IPS-NIHi11 (cell line): ENCODE data around the gene NR1H4.
A peak's percentile ranks its signal among the peaks of the same experiment; 100 is the strongest.
"Not testable (repeated sequence)": the region's sequence is repeated elsewhere in the genome, so short reads cannot be mapped to it uniquely, and the experiment has no call there.

Experiments used
- DNase-seq: peaks from one replicate; pipeline ENCODE4 v3.0.0; 2012; ENCODE audit warnings: mixed read lengths, low spot score

NR1H4 gene

GRCh38 chr12:100515968-100516367 lies 42.3 kb downstream of the NR1H4 start:
- no peak for DNase-seq

GRCh38 chr12:100518376-100518775 lies 44.7 kb downstream of the NR1H4 start:
- no peak for DNase-seq

GRCh38 chr12:100520048-100520769 lies 46.5 kb downstream of the NR1H4 start:
- DNase-seq: no peak

GRCh38 chr12:100521958-100522357 lies 48.3 kb downstream of the NR1H4 start:
- DNase-seq: no peak

GRCh38 chr12:100528034-100528433 lies 54.4 kb downstream of the NR1H4 start:
- DNase-seq: no peak

- no peak for DNase-seq
Measured at GRCh38 chr12:100528471-100529127, 54.9 kb downstream of the NR1H4 start.

- no peak for DNase-seq
Measured at GRCh38 chr12:100529756-100530350, 56.2 kb downstream of the NR1H4 start.

GRCh38 chr12:100533376-100533775 lies 59.7 kb downstream of the NR1H4 start:
- DNase-seq: no peak

GRCh38 chr12:100534625-100535227 lies 61.1 kb downstream of the NR1H4 start:
- DNase-seq: no peak

GRCh38 chr12:100539202-100539601 lies 65.5 kb downstream of the NR1H4 start:
- peak; percentile 51 for DNase-seq

- DNase-seq: no peak
Measured at GRCh38 chr12:100544165-100544564, 70.5 kb downstream of the NR1H4 start.

- no peak for DNase-seq
Measured at GRCh38 chr12:100545092-100545491, 71.4 kb downstream of the NR1H4 start.

GRCh38 chr12:100553936-100554335 lies 80.3 kb downstream of the NR1H4 start:
- DNase-seq: no peak

- DNase-seq: peak; percentile 63
Measured at GRCh38 chr12:100554608-100555077, 81.0 kb downstream of the NR1H4 start.

GRCh38 chr12:100555722-100556121 lies 82.1 kb downstream of the NR1H4 start:
- DNase-seq: no peak

- DNase-seq: no peak
Measured at GRCh38 chr12:100557357-100557756, 83.7 kb downstream of the NR1H4 start.

- not testable (repeated sequence) for DNase-seq
Measured at GRCh38 chr12:100559261-100559660, 85.6 kb downstream of the NR1H4 start.

- DNase-seq: no peak
Measured at GRCh38 chr12:100564090-100564489, 90.4 kb downstream of the NR1H4 start.

- no peak for DNase-seq
Measured at GRCh38 chr12:100564905-100565467, 91.3 kb downstream of the NR1H4 start.

GRCh38 chr12:100565987-100566545 lies 92.4 kb downstream of the NR1H4 start:
- no peak for DNase-seq

GRCh38 chr12:100566887-100567637 lies 93.4 kb downstream of the NR1H4 start:
- no peak for DNase-seq
